Right lung (tissue), 10 donors: ENCODE data around the gene EVL. TPM values are rescaled to one million over a fixed set of nuclear protein-coding genes. Genes with fewer than 3 reads are reported as not detected.
"Not testable (repeated sequence)": the region's sequence is repeated elsewhere in the genome, so short reads cannot be mapped to it uniquely, and the experiment has no call there.

Experiments
- DNase-seq, 2 donors: peaks; one replicate each; pipeline ENCODE4 v3.0.0-alpha.2; 2013
- long read RNA-seq, 8 donors: transcript quantifications; one replicate each; lab custom pipeline, GENCODE V29; 2026
- polyA plus RNA-seq, 5 donors: library from polyadenylated mRNA; unstranded; fragments of 120-200 nt; gene quantifications; one replicate each; pipeline versions ENCODE4 v1.2.1 to v1.2.3, GENCODE V29; 2013; ENCODE audit warnings: inconsistent platforms in 1 of 5, low replicate concordance in 1 of 5; ENCODE audit not compliant: insufficient read length in 5 of 5, insufficient read depth in 1 of 5

The EVL gene
- polyA plus RNA-seq: 100 to 1,000 TPM; 169 to 258 (median 211) TPM
- long read RNA-seq, donor 1, transcript EVL-202 (14 exons, 2,353 nt): minor isoform, 27 of 108 reads
- long read RNA-seq, donor 1, transcript EVL-217 (3 exons, 1,547 nt): major isoform, 68 of 108 reads
- long read RNA-seq, donor 1, partial matches to known transcripts: 7 of 108 reads
- long read RNA-seq, donor 1, other reads (novel, unspliced or antisense): 0 of 108 reads
- long read RNA-seq, donor 2, transcript EVL-202 (14 exons, 2,353 nt): minor isoform, 14 of 33 reads
- long read RNA-seq, donor 2, transcript EVL-217 (3 exons, 1,547 nt): major isoform, 17 of 33 reads
- long read RNA-seq, donor 2, partial matches to known transcripts: 0 of 33 reads
- long read RNA-seq, donor 2, other reads (novel, unspliced or antisense): 0 of 33 reads
- long read RNA-seq, donor 3, transcript EVL-202 (14 exons, 2,353 nt): minor isoform, 14 of 167 reads
- long read RNA-seq, donor 3, transcript EVL-217 (3 exons, 1,547 nt): major isoform, 66 of 167 reads
- long read RNA-seq, donor 3, partial matches to known transcripts: 82 of 167 reads
- long read RNA-seq, donor 3, other reads (novel, unspliced or antisense): 0 of 167 reads
- long read RNA-seq, donor 4, transcript EVL-202 (14 exons, 2,353 nt): minor isoform, 9 of 98 reads
- long read RNA-seq, donor 4, transcript EVL-217 (3 exons, 1,547 nt): major isoform, 30 of 98 reads
- long read RNA-seq, donor 4, partial matches to known transcripts: 57 of 98 reads
- long read RNA-seq, donor 4, other reads (novel, unspliced or antisense): 0 of 98 reads
- long read RNA-seq, donor 5, transcript EVL-202 (14 exons, 2,353 nt): minor isoform, 18 of 106 reads
- long read RNA-seq, donor 5, transcript EVL-217 (3 exons, 1,547 nt): major isoform, 53 of 106 reads
- long read RNA-seq, donor 5, partial matches to known transcripts: 30 of 106 reads
- long read RNA-seq, donor 5, other reads (novel, unspliced or antisense): 0 of 106 reads
- long read RNA-seq, donor 6, transcript EVL-202 (14 exons, 2,353 nt): minor isoform, 30 of 106 reads
- long read RNA-seq, donor 6, transcript EVL-217 (3 exons, 1,547 nt): major isoform, 49 of 106 reads
- long read RNA-seq, donor 6, partial matches to known transcripts: 22 of 106 reads
- long read RNA-seq, donor 6, other reads (novel, unspliced or antisense): 0 of 106 reads
- long read RNA-seq, donor 7, transcript EVL-217 (3 exons, 1,547 nt): major isoform, 44 of 116 reads
- long read RNA-seq, donor 7, transcript EVL-202 (14 exons, 2,353 nt): minor isoform, 24 of 116 reads
- long read RNA-seq, donor 7, partial matches to known transcripts: 44 of 116 reads
- long read RNA-seq, donor 7, other reads (novel, unspliced or antisense): 0 of 116 reads
- long read RNA-seq, donor 8, transcript EVL-217 (3 exons, 1,547 nt): major isoform, 18 of 31 reads
- long read RNA-seq, donor 8, partial matches to known transcripts: 7 of 31 reads
- long read RNA-seq, donor 8, other reads (novel, unspliced or antisense): 0 of 31 reads

DNA sequence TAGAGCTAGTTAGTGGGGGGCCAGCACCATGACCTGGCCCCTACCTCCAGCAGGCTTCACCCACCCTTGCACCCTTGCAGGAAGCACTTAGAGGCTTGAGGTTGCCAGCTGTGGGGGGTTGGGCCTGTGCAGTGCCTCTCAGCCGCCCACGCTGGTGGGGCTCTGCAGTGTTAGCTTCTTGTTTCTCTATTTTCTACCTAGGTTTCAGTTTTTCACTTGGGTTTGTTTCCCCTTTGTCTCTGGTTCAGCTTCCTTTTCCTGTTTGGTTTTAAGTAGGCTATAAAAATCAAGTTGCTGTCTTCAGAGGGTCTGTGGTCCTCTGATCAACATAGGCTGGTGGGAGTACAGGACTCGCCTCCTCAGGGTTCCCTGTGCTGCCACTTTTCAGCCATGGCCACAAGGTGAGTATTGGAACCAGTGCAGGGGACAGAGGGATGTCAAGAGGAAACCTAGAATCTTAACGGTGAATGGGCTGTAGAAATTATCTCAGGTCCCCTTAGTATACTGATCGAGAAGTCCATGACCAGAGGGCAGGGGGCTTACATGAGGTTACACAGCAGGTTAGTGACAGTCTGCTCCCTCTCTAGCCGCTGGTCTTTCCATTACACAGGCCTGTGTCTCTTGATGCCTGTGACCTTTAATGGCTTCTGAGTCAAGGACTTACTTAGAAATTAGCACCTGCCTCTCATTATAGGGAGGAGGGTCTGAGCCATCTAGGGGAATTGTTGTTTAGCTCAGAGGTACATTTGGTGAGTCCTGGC lies at the start of gene EVL:
Gene EVL (plus strand): TSS at position 312 of the 761 bp plus-strand sequence. CDS start 79 bp downstream, at position 391.
- DNase-seq: no peak

DNA sequence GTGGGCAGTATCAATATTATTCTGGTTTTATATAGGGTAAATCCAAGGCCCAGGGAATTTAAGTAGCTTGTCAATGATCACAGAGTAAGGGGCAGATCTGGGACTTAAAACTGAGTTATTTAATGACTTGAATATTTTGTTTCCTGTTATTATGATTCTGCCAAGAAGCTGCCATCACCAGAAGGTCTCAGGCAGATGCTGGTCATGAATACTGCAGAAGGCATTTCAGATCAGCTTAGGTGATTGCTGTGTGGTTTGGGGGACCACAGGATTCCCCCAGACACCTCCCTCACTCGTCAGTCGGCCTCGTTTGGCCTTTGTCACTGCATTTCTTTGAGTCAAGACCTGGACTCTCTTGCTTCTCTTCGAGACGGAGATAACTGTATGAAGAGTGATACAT lies 47.7 kb upstream of the EVL start:
- no peak for DNase-seq

GRCh38 chr14:100018054-100018453 lies 47.2 kb upstream of the EVL start:
- DNase-seq: no peak

DNA sequence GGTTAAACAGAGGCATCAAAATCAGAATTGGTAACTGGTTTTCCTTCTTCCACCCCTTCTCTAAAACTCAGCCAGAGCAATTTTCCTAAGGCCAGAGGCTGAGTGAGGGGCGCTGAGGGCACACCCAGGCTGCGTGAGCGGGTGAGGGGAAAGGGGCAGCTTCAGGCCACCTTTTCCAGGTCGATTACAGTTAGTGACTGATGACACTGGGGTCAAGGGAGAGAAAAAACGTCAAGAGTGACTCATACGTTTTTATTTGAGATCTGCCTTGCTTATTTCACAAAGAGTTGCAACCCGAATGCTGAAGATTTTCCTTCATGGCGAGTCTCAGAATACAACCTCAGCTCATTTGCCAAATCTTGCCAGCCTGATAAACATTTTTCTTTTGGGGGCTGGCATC lies 46.7 kb upstream of the EVL start:
- DNase-seq: no peak

- DNase-seq: no peak
Observed at GRCh38 chr14:100019156-100019744, 46.0 kb upstream of the EVL start.

- no peak for DNase-seq
Observed at GRCh38 chr14:100020629-100021028, 44.6 kb upstream of the EVL start.

DNA sequence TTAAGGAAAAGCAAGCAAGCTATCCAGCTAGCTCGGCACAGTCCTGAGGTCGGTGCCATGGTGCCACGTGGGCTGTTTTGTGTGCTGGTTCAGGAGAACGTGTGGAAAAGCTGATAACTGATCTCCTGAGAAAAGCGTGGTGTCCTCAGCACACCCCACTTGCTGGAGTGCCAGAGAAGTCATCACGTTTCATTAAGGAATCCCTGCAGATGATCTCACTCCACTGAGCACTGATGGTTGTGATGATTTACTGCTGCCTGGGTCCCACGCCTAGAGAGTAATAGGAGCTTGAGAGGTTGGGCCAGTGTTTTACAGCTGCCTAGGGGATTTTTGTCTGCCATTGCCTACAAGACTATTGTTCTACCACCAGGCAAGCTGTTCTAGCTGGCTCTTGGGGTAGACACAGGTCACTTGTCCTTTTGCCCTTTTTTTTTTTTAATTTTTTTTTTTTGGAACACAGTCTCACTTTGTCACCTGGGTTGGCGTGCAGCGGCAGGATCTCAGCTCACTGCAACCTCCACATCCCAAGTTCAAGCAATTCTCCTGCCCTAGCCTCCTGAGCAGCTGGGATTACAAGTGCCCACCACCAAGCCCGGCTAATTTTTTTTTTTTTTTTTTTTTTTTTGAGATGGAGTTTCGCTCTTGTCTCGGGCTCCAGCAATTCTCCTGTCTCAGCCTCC lies 42.3 kb upstream of the EVL start:
- DNase-seq: no peak

DNA sequence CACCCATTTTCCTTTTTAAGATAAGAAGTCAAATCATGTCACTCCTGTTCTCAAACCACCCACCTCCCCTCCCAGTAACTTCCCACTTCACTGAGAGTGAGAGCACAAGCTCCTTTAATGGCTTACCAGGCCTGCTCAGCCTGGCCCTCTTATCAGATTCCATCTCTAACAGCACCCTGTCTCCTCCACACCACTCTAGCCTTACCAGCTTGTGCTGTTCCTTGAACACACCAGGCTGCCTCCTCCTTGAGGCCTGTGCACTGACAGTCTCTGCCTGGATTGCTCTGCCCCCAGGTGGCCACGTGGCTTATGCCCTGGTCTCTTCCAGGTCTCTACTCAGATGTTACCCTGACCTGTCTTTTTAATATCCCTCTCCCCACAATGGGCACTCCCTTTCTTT lies 40.1 kb upstream of the EVL start:
- DNase-seq: no peak

DNA sequence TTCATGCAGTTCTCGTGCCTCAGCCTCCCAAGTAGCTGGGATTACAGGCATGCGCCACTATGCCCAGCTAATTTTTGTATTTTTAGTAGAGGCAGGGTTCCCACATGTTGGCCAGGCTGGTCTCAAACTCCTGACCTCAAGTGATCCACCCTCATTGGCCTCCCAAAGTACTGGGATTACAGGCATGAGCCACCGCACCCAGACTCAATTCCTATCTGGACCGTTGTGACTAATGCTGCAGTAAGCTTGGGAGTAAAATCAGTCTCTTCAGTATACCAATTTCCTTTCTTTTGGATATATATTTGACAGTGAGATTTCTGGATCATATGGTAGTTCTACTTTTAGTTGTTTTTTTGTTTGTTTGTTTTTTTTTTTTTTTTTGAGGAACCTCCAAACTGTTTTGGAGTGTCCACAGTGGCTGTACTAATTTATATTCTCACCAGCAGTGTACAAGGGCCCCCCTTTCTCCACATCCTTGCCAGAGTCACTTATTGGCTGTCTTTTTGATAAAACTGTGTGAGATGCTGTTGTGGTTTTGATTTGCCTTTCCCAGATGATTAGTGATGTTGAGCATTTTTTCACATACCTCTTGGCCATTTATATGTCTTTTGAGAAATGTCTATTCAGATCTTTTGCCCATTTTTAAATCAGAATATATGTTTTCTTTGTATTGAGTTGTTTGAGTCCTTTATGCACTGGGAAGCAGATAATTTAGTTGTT lies 37.3 kb upstream of the EVL start:
- DNase-seq: no peak

- DNase-seq: no peak
Observed at GRCh38 chr14:100028990-100029677, 36.1 kb upstream of the EVL start.

GRCh38 chr14:100030006-100030405 lies 35.2 kb upstream of the EVL start:
- DNase-seq: not testable (repeated sequence)

- DNase-seq: peak in 1 of 2 donors; percentile 60
Observed at GRCh38 chr14:100030452-100031153, 34.6 kb upstream of the EVL start.

GRCh38 chr14:100031506-100032281 lies 33.5 kb upstream of the EVL start:
- no peak for DNase-seq

GRCh38 chr14:100032738-100033137 lies 32.5 kb upstream of the EVL start:
- DNase-seq: no peak

- no peak for DNase-seq
Observed at GRCh38 chr14:100033347-100034075, 31.7 kb upstream of the EVL start.

- DNase-seq: no peak
Observed at GRCh38 chr14:100034468-100034867, 30.8 kb upstream of the EVL start.
